Suppressor macrophage (primary cell): ENCODE measurements around the gene ZNF777.
A peak's percentile ranks its signal among the peaks of the same experiment; 100 is the strongest.

Experiments
- DNase-seq, 4 experiments: peaks; one replicate each; pipeline ENCODE4 v3.0.0-alpha.2; 2020 to 2022

ZNF777 gene

DNA sequence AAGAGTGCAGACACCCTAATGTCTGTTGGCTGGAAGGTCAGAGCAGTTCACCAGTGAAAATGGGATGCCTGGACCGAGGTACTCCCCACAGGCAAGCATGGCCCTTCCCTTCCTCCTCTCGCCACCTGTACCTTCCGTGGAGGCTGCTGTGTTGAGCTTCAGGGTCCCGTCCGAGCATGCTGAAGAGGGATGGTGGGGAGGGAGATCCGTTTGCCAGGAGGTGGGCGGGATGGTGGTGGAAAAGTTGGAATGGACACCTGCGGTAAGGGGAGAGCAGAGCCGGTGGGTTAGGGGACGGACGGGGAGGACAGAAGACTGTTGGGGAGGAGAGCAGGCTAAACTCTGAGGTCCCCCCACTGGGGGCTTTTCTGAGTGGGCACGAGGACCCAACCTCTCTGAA, 15.9 kb upstream of the ZNF777 start:
- no peak for DNase-seq

DNA sequence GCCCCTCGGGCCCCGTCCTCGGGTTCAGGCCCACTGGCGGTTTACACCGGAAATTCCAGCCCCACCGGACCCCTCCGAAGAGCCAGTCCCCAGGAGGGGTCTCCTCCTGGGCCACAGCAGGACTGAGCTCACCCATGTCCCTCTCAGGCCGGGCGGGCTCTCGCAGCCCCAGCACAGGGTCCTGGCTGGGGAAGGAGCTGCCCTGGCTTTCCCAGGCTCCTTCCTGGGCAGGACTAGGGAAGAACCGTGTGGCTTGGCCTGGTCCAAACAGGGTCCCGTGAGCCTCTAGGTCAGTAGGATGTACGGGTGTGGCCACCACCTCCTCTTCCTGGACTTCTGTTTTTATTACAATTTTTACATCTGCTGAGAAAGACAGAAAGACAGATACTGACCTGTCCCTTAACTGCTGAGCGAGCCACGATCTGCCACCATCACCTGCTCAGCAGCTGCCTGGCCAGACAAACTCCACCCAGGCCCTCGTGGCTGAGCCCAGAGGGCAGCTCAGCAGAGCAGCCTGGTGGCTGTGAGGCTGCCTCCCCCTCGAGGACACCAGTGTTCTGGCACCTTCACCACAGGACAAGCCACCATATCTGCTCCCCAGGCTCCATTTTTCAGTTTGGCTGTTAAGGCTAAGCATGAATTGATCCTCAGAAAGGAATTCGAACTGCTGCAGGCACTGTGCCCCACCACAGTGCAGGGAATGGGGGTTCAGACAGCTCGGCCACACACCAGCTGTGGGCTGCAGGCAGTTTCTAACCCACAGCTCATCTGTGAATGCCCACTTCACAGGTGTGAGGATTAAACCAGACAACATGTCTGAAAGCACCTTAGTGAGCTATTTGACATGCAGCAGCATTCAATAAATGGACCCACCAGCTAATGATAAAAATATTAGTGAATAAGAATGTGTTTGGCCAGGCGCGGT, 14.5 kb upstream of the ZNF777 start:
- DNase-seq, result no peak

DNA sequence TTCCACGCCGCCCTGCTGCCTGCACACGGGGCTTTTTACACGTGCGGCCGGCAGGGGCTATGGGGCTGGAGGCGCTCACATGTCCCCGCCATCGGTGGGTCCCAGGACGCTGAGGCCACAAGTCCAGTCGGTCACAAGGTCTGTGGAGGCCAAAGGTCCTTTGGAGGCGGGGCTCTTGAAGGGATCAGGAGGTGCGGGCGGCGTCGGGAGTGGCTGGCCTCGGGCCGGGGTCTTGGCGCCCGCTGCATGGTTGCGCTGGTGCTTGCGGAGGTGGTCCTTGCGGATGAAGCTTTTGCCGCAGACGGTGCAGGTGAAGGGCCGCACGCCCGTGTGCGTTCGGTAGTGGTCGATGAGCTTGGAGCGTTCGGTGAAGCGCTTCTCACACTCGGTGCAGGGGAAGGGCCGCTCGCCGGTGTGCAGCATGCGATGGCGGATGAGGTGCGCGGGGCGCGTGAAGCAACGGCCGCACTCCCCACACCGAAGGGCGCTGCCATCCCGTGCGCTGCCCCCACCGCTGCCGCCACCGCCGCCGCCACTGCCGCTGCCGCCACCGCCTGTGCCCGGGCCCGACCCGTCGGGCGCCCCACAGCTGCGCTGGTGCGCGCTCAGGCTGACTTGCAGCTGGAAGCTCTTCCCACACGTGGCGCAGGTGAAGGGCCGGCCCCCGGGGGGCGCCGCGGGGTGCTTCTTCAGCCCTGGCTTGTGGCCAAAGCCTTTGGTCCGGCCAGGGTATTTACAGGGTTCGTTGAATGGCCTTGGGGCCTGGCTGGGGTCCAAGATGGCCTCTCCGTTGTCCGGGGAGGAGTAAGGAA, 13.7 kb upstream of the ZNF777 start:
- DNase-seq, result no peak

DNA sequence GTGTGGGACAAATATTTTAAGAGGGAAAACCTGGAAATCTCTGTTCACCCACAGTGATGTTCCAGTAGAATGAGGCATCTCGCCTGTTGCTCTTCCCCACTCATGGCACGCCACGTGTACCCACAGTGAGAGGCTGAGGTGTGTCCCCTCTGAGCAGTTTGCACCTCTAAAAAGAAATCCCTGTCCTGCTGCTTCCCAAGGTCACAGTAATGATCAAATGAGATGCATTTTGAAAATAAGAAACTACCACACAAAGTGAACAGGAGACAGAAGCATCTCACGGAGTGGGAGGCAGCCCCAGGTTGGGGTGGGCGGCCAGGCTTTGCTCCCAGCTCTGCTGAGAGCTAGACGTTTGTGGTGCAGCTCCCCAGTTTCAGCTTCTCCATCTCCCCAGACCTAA, 12.4 kb upstream of the ZNF777 start:
- DNase-seq, result no peak

DNA sequence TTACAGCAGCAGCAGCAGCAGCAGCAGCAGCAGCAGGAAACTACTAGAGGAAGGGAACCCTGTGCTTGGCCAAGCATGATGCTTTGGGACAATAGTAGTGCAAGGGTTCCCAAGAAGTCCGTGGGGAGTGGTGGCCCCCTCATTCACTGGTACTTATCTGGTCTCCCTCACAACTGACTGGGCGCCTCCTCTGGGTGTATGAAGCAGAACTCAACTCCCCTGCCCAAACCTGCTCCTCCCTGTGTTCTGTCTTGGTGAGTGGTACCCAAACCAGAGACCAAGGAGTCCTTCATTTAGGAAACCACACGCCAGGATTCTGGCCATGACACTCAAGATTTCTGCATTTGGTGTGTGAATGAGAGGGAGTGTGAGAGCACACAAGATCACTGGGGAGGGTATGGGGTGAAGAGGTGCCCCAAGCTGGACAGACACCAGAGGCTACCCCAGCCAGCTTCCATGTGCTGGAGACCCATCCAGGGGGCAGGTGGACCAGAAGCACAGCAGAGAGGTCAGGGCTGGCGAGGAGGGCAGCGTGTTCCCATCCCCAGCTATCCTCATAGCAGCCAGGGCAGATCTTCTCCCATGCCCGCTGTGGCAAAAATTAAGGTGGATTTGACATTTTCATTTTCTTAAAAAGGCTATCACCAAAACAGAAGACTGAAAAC, 10.6 kb upstream of the ZNF777 start:
- no peak for DNase-seq

DNA sequence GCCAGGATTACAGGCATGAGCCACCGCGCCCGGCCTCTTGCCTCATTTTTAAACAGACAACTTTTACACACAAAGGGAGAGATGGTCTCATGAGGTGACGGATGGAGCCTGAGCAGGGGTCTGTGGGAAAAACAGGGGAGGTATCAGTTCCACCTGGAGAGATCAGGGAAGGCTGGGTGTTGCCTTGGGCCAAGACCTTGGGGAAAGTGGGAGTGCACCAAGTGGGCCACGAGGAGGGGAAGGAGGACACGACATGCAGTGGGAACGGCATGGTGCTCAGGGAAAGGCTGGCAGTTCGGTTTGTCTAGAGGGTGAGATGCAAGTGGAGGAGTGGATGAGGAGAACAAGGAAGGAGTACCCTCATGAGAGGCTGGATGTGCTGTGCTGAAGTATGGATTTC, 8.9 kb upstream of the ZNF777 start:
- DNase-seq, result no peak

DNA sequence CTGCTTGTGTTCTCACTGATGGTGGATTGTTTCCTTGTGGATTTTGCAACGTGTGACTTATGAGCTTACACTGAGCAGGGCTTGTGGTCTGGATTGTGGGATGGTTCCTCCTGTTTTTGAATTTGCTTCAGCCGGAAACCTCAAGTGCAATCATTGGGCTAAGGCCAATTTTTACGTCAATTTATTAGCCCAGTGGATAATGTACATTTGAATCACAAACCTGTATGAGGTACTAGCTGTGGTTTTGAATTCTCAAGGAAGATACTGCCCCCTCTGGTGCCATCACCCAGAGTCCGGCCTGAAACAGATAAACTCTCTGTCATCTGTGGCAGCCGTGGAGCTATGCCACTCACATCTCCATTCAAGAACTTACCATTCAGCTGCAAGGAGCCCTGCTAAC, 7.3 kb upstream of the ZNF777 start:
- peak in 1 of 4 experiments; percentile 6 for DNase-seq

DNA sequence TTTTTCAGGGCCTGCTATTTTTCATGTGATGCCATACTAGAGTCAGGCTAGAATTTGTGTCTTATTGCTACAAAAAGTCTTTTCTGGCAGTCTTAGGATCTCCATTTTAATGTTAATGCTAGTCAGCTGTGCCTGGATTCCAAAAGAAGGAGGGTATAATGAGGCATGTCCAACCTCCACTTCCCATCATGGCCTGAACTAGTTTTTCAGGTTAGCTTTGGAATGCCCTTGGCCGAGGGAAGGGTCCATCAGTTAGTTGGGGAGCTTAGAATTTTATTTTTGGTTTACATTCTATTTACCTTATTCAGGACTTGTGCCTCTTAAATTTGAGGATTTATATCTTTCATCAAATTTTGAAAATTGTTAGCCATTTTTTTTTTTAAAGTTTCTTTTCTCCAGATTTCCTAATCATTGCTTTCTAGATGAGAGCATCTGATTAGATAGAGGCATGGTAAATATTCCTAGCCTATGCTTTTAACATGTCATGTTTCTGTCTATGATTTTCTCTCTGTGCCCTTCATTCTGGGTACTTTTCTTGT, 6.5 kb upstream of the ZNF777 start:
- DNase-seq, result no peak

DNA sequence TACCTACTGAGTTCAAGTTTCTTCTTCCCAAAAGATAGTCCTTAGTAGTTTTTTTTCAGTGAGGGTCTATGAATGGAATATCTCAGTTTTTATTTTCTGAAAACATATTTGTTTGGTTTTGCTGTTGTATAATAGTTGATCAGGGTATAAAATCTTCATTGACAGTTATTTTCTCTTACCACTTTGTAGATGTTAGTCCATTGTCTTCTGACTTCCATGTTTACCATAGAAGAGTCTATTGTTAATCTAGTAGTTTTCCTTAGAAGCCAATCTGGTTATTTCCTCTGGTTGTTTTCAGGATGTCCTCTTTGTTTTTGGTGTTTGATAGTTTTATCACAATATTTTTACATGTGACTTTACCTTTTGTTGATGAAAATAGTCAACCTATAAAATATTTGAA, 5.5 kb upstream of the ZNF777 start:
- DNase-seq, result no peak

DNA sequence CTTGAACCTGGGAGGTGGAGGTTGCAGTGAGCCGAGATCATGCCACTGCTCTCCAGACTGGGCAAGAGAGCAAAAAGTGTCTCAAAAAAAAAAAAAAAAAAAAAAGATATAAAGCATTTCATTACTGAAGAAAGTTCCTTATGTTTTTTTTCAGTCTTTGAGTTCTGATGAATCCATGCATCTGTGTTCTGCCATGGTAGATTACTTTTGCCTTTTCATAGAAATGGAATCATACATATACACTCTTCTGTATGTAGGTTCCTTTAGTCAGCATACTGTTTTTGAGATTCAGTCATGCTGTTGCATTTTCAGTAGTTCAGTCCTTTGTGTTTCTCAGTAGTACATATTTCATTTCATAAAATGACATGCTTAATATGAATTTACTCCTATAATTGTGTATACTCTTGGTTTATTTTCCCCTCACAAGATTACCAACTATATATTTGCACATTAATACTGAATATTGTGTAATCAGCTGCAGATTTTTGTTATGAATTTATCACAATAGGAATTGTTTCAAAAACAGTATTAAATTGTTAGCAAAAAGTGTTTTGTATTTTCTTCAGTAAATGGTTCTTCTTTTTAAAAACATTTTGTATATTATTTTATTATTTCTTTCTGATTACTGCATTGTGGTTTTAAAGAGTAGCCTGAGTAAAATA, 2.8 kb upstream of the ZNF777 start:
- DNase-seq, result no peak

DNA sequence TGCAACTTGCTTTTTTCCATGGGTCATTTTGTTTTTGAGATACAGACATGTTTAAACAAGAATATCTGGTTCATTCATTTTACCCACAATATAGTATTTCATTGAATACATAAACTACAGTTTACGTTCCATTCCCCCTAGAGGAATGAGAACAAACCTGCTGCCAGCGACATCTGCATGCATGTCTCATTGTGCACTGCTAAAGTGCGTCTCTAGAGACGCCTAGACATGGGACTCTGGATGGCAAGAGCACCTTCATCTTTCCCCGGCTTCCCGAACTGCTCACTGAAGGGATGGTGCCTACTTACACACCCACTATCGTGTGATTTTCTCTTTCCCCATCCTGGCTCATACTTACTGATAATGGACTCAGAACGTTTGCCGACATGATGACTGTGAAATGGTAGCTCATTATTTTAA, 1.2 kb upstream of the ZNF777 start:
- DNase-seq, result no peak

DNA sequence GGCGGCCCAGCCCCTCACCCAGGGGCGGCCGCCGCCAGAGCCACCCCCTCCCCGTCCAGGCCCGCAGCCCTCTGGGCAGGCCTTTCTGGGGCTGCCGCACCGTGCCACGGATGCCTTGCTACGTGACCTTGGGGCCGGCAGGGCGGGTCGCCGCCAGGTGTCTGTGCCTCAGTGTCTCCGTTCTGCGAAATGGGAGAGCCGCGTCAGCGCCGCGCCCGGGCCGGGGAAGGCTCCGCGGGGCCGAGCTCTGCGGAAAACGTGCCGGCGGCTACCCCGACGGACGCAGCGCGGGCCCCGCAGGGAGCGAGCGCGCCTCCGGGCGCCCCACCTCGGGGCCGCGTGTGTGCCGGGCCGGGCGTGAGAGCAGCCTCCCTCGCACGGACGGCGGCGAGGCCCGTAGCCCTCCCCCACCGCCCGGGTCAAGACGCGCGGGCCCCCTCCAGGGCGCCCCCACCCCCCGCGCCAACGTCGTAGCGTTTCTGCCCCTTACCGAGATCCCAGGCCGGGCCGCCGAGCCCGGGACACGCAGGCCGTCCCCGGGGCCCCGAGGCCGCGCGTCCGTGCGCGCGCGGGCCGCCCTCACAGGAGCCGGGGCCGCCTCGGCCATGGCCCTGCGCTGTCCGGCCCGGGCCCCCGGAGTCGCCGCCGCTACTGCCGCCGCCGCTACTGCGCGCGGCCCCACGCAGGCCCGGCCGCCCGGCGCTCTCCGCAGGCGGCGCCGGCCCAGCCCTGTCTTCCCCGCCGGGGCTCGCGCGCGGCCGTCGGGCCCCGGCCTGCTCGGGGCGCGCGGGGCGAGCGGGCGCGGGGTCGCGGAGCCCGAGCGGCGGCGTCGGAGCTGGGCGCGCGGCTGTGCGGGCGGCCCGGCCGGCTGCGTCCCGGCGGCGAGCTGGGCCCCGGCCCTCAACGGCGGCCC, 1.1 kb downstream of the ZNF777 start:
- DNase-seq, result peak; percentile 17 to 64 (median 32)

DNA sequence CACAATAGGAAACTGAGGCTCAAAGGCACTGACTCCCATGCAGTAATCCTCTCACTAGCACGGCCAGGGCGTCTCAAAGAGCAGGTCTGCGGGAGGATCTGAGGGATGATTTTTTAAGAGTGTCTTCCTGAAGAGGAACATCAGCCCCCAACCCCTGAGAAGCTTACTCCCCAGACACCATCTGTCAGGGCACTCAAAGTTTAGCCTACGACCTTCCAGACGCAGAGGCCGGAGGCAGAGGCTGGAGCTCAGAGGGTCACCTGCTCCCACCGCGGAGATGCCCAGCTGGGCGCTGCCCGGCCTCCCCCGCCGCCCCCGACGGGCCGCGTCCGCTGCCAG, 1.7 kb downstream of the ZNF777 start:
- DNase-seq, result no peak

DNA sequence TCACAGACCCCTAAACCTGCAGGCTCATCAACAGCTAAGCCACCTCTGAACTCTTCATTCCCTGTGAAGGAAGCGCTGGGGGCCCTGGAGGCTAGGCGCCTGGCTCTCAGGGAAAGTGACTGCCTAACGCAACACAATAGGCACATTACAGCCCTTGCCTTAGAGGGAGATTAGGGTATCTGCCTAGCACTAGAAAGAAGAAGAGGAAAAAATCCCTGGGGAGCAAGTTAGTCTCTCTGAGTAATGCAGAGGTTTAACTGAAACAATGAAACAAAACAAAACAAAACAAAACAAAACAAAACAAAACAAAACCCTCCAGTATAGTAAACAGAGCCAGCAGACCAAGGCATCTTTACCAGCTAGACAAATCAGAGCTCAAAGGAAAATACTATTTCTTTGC, 2.6 kb downstream of the ZNF777 start:
- DNase-seq, result no peak

DNA sequence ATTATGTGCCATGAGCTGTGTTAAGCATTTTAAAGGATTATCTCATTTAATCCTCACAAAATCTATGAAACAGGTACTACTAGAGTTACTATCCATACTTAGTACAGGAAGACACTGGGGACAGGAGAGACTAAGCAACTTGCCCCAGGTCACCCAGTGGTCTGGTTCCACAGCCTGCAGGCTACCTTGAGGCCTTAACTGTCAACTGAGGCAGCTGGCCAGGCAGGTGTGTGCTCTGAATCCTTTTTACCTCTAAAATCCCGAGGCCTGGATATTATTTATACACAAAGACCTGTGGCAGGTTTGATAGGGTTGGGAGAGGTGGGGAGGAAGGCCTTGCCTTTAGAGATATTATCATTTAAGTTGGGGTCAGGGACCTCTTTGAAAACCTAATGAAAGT, 3.1 kb downstream of the ZNF777 start:
- no peak for DNase-seq

DNA sequence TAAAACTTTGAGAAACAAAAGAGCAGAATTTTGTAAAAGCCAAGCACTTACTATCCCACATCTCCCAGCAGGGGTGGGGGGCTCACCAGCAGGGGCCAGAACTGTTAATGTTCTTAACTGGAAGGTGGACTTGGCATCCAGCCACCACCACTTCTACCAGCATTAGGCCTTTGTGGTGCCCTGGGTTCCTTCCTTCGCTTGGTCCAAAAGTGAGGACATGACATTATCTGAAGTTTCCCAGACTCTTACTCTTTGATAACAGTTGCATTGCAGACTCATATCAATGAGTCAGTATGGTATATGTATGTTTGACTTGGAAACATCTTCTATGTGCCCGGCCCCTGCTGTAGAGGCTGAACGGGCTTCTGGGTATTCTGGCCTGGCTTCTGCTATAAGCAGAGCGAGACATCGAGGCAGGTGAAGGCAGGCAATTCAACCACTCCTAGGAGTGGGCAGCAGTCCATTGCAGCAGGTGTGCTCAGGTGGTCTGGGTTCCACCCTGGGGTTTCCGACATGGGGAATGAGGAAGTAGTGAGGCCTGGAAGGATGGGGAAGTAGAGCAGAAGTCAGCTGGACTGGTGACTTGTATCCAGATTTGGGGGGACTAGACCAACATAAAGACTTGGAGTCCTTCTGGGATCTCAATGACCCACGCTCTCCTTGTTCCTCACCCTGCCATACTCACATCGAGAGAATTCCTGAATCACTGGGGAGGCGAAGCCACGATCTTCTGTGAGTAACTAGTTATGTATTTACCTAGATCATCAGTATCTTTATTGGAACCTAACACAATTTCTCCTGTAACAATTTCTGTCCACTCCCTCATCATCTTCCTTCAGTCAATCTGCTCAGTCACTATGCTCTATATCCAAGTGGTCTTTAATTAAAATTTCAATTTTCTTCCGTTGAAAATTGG, 4.1 kb downstream of the ZNF777 start:
- DNase-seq, result peak in 1 of 4 experiments; percentile 5

DNA sequence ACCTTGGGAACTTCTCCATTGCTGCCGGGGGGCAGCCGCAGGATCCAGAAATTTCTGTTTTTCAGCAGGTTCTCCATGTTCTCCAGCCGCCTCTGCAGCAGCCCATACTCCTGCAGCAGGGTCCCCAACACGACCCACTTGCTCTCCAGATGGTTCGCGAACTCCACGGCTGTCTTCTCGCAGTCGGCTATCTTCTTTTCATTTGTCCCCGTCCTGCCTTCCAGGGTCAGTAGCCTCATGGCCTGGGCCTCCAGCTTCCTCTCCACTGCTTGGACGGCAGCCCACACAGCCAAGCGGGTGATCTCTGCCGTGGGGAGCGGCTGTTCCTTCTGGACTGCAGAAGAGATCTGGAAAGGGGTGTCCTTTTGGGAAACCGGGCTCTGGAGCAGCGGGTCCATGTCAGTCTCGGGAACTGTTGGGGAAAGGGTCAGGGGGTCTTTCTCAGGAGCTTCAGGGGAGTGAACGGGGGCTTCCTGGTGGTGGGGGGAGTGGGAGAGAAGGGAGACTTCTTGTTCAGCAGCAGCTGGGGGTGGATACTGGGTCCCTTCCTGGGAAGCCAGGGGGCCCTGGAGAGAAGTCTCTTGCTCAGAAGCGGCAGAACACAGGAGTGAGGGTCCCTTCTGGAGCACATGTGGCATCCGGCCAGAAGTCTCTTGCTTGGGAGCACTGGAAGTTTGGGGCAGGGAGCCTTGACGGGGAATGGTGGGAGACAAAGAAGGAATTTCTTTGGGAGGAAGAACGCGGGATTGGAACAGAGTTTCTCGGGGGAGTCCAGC, 5.5 kb downstream of the ZNF777 start:
- DNase-seq, result no peak

DNA sequence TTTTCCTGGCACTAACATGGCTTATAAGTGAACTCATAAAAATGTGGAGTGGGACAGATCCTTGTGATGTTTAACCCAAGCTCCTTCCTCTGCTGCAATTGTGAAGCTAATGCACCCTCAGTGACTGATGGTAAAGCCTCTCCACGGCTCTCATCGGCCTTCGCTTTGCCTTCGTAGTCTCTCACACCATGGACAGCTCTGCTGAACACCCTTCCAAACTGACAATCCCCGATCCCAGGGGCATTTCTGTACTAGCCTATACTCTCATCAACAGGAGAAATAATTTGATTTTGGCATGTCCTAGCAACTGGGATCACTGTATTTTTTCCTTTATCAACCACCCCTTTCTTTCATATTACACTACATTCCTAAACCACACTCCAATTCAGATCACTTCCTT, 6.1 kb downstream of the ZNF777 start:
- no peak for DNase-seq

DNA sequence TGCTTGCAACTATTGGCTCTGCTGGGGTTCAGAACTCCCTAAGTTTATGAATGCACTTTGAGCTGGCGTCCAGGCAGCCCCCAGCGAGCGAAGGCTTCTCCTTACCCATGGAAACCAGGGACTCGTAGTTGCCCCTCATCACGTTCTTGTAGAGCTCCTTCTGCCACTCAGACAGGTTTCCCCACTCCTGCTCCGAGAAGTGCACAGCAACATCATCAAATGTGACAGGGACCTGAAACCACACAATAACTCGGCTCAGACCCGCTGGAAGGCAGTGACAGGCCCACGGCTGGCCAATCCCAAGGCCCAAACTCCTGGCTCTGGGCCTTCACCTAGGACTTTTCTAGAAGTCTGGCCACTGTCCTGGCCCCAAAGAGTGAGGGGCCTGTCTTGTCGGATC, 6.9 kb downstream of the ZNF777 start:
- DNase-seq, result no peak

DNA sequence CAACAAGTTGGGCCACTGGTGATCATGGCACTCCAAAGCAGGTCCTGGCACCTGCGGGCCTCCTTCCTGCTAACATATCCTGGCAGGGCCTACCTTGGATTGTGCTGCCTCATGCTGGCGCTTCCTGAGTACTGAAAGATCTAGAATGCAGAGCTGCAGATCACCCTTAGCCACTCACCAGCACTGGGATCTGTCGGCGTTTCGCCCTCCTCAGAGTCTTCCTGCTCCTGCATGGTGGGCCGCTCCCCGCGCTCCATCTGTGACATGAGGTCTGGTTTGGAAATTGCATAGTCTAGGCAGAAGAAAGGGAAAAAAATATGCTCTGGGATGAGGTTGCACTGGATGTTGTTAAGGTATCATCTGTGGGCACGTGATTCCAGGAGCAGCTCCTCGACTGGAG, 10.0 kb downstream of the ZNF777 start:
- DNase-seq, result no peak
